H1 (cell line): ENCODE results near the gene CDK5RAP2. TPM values are rescaled to one million over a fixed set of nuclear protein-coding genes. Genes with fewer than 3 reads are reported as not detected.

ENCODE experiments used
- CTCF ChIA-PET: fragments of 300-600 bp; sonication (Branson Sonifier 250); formaldehyde crosslinking; loops from one replicate; lab custom pipeline; 2021; ENCODE audit not compliant: partially characterized antibody; lab: Charles Lee
- POLR2A ChIA-PET: fragments of 300-600 bp; sonication (Branson Sonifier 250); formaldehyde crosslinking; loops from one replicate; lab custom pipeline; 2021; ENCODE audit warnings: inconsistent platforms; ENCODE audit not compliant: partially characterized antibody; lab: Charles Lee
- DNase-seq, 2 experiments: peaks; one replicate each; pipeline versions ENCODE4 v3.0.0 to v3.0.0-alpha.2; 2010 to 2022; ENCODE audit warnings: low spot score in 2 of 2, low read depth in 1 of 2, mixed read lengths in 1 of 2
- FAIRE-seq: peaks from 2 replicates; lab custom pipeline; 2011; peaks lifted over from hg19 to GRCh38; lab: Jason Lieb, UNC
- H2AFZ ChIP-seq: 2 replicates; pipeline ENCODE4 v1.8.1; 2012; ENCODE audit warnings: low read length, inconsistent platforms
- H2AK5ac ChIP-seq: 2 replicates; pipeline ENCODE4 v1.6.1; 2013; ENCODE audit warnings: low read depth, low read length
- H2BK120ac ChIP-seq: replicated peaks from 2 replicates; pipeline ENCODE3; 2013; ENCODE audit warnings: low read depth, low read length, inconsistent platforms
- H2BK12ac ChIP-seq: 2 replicates; pipeline ENCODE4 v1.6.1; 2013; ENCODE audit warnings: low read depth, low read length
- H2BK15ac ChIP-seq: 2 replicates; pipeline ENCODE4 v1.6.1; 2013; ENCODE audit warnings: low read length
- H2BK20ac ChIP-seq: 2 replicates; pipeline ENCODE4 v1.6.1; 2013; ENCODE audit warnings: low read length
- H2BK5ac ChIP-seq: 2 replicates; pipeline ENCODE4 v1.6.1; 2013; ENCODE audit warnings: low read depth, low read length
- H3K14ac ChIP-seq: 2 replicates; pipeline ENCODE4 v1.6.1; 2013; ENCODE audit warnings: inconsistent platforms; ENCODE audit not compliant: insufficient read length
- H3K18ac ChIP-seq: 2 replicates; pipeline ENCODE4 v1.6.1; 2013; ENCODE audit warnings: low read length; ENCODE audit errors: extremely low read depth
- H3K23ac ChIP-seq: 2 replicates; pipeline ENCODE4 v1.6.1; 2013; ENCODE audit warnings: inconsistent platforms; ENCODE audit not compliant: insufficient read length
- H3K23me2 ChIP-seq: 2 replicates; pipeline ENCODE4 v1.6.1; 2013; ENCODE audit warnings: low read depth, low read length
- H3K27ac ChIP-seq: 2 replicates; pipeline ENCODE4 v1.6.1; 2011; ENCODE audit warnings: low read depth, low read length, inconsistent platforms
- H3K27me3 ChIP-seq, 4 experiments: replicated peaks in 1 of 4; 1 replicate in 1 of 4; 2 replicates in 3 of 4; pipeline versions ENCODE4 v1.6.1 to v1.8.1; 2011 to 2013; ENCODE audit warnings: low read length in 3 of 4, mild to moderate bottlenecking in 3 of 4, inconsistent platforms in 2 of 4, mixed read lengths in 2 of 4, moderate library complexity in 1 of 4; ENCODE audit not compliant: control insufficient read depth in 3 of 4, insufficient read depth in 3 of 4; ENCODE audit errors: extremely low read depth in 1 of 4
- H3K36me3 ChIP-seq, 4 experiments: 2 replicates each; pipeline versions ENCODE4 v1.6.1 to v1.8.1; 2011 to 2013; ENCODE audit warnings: mild to moderate bottlenecking in 4 of 4, low read length in 3 of 4, moderate library complexity in 2 of 4, control low read depth in 1 of 4, inconsistent platforms in 1 of 4; ENCODE audit not compliant: insufficient read depth in 4 of 4, control insufficient read depth in 2 of 4
- H3K4ac ChIP-seq: replicated peaks from 2 replicates; pipeline ENCODE3; 2013; ENCODE audit warnings: low read length, low read depth, mixed read lengths, inconsistent platforms; ENCODE audit not compliant: insufficient read length
- H3K4me1 ChIP-seq, 4 experiments: replicated peaks in 1 of 4; 1 replicate in 1 of 4; 2 replicates in 3 of 4; pipeline versions ENCODE4 v1.6.1 to v1.8.1; 2011 to 2013; ENCODE audit warnings: low read length in 3 of 4, inconsistent platforms in 2 of 4, mixed read lengths in 1 of 4; ENCODE audit not compliant: insufficient read depth in 4 of 4, control insufficient read depth in 3 of 4
- H3K4me2 ChIP-seq, 2 experiments: 2 replicates each; pipeline versions ENCODE4 v1.6.1 to v1.8.1; 2011 to 2013; ENCODE audit warnings: low read depth in 2 of 2, low read length in 2 of 2, control low read depth in 1 of 2, inconsistent platforms in 1 of 2, mild to moderate bottlenecking in 1 of 2; ENCODE audit not compliant: insufficient read depth in 1 of 2
- H3K4me3 ChIP-seq, 4 experiments: fragments of 200-600, 300-600 bp in 1 of 4; sonication (generic), shearing (Covaris generic), sonication (Bioruptor Twin) in 1 of 4; 2 replicates each; pipeline versions ENCODE4 v1.5.1 to v1.8.1; 2011 to 2016; ENCODE audit warnings: low read length in 4 of 4, low read depth in 3 of 4, control low read depth in 2 of 4, inconsistent platforms in 2 of 4, mild to moderate bottlenecking in 2 of 4, mixed read lengths in 1 of 4, moderate library complexity in 1 of 4; ENCODE audit not compliant: insufficient read depth in 2 of 4; ENCODE audit errors: extremely low read depth in 1 of 4
- H3K56ac ChIP-seq: replicated peaks from 2 replicates; pipeline ENCODE3; 2013; ENCODE audit warnings: low read depth, mild to moderate bottlenecking, mixed read lengths, low read length, inconsistent platforms; ENCODE audit not compliant: insufficient read length
- H3K79me1 ChIP-seq: 2 replicates; pipeline ENCODE4 v1.6.1; 2013; ENCODE audit warnings: low read depth, low read length, control low read depth
- H3K79me2 ChIP-seq, 2 experiments: 2 replicates each; pipeline versions ENCODE4 v1.6.1 to v1.8.1; 2012 to 2013; ENCODE audit warnings: low read length in 2 of 2, mild to moderate bottlenecking in 2 of 2, inconsistent platforms in 1 of 2; ENCODE audit not compliant: insufficient read depth in 2 of 2, control insufficient read depth in 1 of 2
- H3K9ac ChIP-seq, 4 experiments: replicated peaks in 1 of 4; 1 replicate in 1 of 4; 2 replicates in 3 of 4; pipeline versions ENCODE4 v1.6.1 to v1.8.1; 2011 to 2013; ENCODE audit warnings: low read depth in 3 of 4, low read length in 3 of 4, control low read depth in 2 of 4, mild to moderate bottlenecking in 2 of 4, moderate library complexity in 2 of 4, inconsistent platforms in 1 of 4; ENCODE audit errors: extremely low read depth in 1 of 4
- H3K9me3 ChIP-seq, 2 experiments: 2 replicates each; pipeline versions ENCODE4 v1.6.1 to v1.8.1; 2012 to 2013; ENCODE audit warnings: mild to moderate bottlenecking in 2 of 2, moderate library complexity in 2 of 2, control low read depth in 1 of 2, inconsistent platforms in 1 of 2, low read depth in 1 of 2, low read length in 1 of 2, mixed read lengths in 1 of 2; ENCODE audit not compliant: insufficient read depth in 2 of 2
- H4K20me1 ChIP-seq, 2 experiments: replicated peaks in 1 of 2; 2 replicates each; pipeline versions ENCODE3 to v1.8.1; 2011 to 2013; ENCODE audit warnings: inconsistent platforms in 2 of 2, low read length in 2 of 2, mild to moderate bottlenecking in 1 of 2; ENCODE audit not compliant: insufficient read depth in 2 of 2, control insufficient read depth in 1 of 2
- H4K5ac ChIP-seq: 2 replicates; pipeline ENCODE4 v1.6.1; 2013; ENCODE audit warnings: low read length, low read depth, mixed read lengths, inconsistent platforms; ENCODE audit not compliant: insufficient read length
- H4K8ac ChIP-seq: 2 replicates; pipeline ENCODE4 v1.8.0; 2013; ENCODE audit warnings: mild to moderate bottlenecking, moderate library complexity, low read length, inconsistent platforms; ENCODE audit not compliant: insufficient read depth; ENCODE audit errors: extremely low read depth
- H4K91ac ChIP-seq: replicated peaks from 2 replicates; pipeline ENCODE3; 2013; ENCODE audit warnings: low read length, mixed read lengths, inconsistent platforms; ENCODE audit not compliant: insufficient read length
- ASH2L ChIP-seq: fragments of 200-600, 300-600 bp; sonication (generic); IDR thresholded peaks from one replicate; pipeline ENCODE4 v1.7.1; 2017; ENCODE audit warnings: low read length
- CTBP2 ChIP-seq: IDR thresholded peaks from 2 replicates; pipeline ENCODE4 v1.7.0; 2011; ENCODE audit warnings: borderline replicate concordance, mild to moderate bottlenecking, moderate library complexity, mixed read lengths, low read length; ENCODE audit not compliant: insufficient read depth, insufficient read length
- HDAC6 ChIP-seq: IDR thresholded peaks from one replicate; pipeline ENCODE4 v1.7.1; 2012; ENCODE audit warnings: low read depth, mild to moderate bottlenecking, inconsistent platforms, low read length, moderate library complexity
- MAFK ChIP-seq: IDR thresholded peaks from 2 replicates; pipeline ENCODE4 v1.6.1; 2012; ENCODE audit warnings: low read depth, mild to moderate bottlenecking, improper control_type of control experiment, low read length
- PHF8 ChIP-seq: fragments of 200-600 bp; sonication (generic); conservative IDR thresholded peaks from 2 replicates; pipeline ENCODE4 v1.7.1; 2012; ENCODE audit warnings: low read depth, mild to moderate bottlenecking, inconsistent platforms, low read length, moderate library complexity
- RBBP5 ChIP-seq: IDR thresholded peaks from 2 replicates; pipeline ENCODE4 v1.7.1; 2012; ENCODE audit warnings: low read depth, mild to moderate bottlenecking, inconsistent platforms, low read length, moderate library complexity, borderline replicate concordance
- RNF2 ChIP-seq: fragments of 200-900, 300-1000 bp; sonication (generic); IDR thresholded peaks from 2 replicates; pipeline ENCODE4 v1.7.1; 2016; ENCODE audit warnings: borderline replicate concordance, low read depth, mild to moderate bottlenecking, antibody characterized with exemption, low read length; ENCODE audit not compliant: poor library complexity, severe bottlenecking; ENCODE audit errors: missing control alignments
- SAP30 ChIP-seq: fragments of 300-600 bp; sonication (generic); IDR thresholded peaks from 2 replicates; pipeline ENCODE4 v1.7.1; 2012; ENCODE audit warnings: low read length, moderate library complexity, mild to moderate bottlenecking, inconsistent platforms; ENCODE audit not compliant: insufficient read depth, insufficient replicate concordance
- SP1 ChIP-seq: IDR thresholded peaks from 2 replicates; pipeline ENCODE4 v1.6.1; 2011; ENCODE audit warnings: low read depth, low read length
- TAF7 ChIP-seq: optimal IDR thresholded peaks from 2 replicates; pipeline ENCODE3; 2011; ENCODE audit warnings: low read depth, mild to moderate bottlenecking, inconsistent platforms, low read length, moderate library complexity, borderline replicate concordance
- TEAD4 ChIP-seq: IDR thresholded peaks from 2 replicates; pipeline ENCODE4 v1.6.1; 2012; ENCODE audit warnings: low read depth, low read length, inconsistent platforms, mixed read lengths
- WGBS, 2 experiments: shearing (Covaris generic) in 1 of 2; methylation state at CpG; one replicate each; pipeline versions ENCODE4 v1.1.6 to v1.1.7; 2013 to 2015; ENCODE audit warnings: low lambda C conversion rate in 2 of 2, mixed read lengths in 2 of 2, inconsistent platforms in 1 of 2, low coverage in 1 of 2, missing lambda C conversion rate in 1 of 2; ENCODE audit not compliant: insufficient replicate concordance in 2 of 2, insufficient coverage in 1 of 2, insufficient read length in 1 of 2; ENCODE audit errors: extremely low coverage in 1 of 2, missing lambda C conversion rate in 1 of 2; 5-methylcytosine and 5-hydroxymethylcytosine counted together
- polyA plus RNA-seq, 7 experiments: library from polyadenylated mRNA; depleted of rRNA in 3 of 7; stranded (reverse) in 5 of 7; unstranded in 2 of 7; fragments of >200 nt in 5 of 7; fragments of 200-250 nt in 2 of 7; gene quantifications; 1 replicate in 5 of 7; 2 replicates in 1 of 7; 4 replicates in 1 of 7; pipeline versions ENCODE4 v1.2.1 to v1.2.3, GENCODE V29; 2011 to 2013; ENCODE audit warnings: missing spikeins in 2 of 7, mixed read lengths in 2 of 7
- total RNA-seq: library from RNA; stranded (reverse); fragmentation: NEBNext Ultra II Directional; extraction: Animal tissue kit (Norgen Biotek cat#: 25700); gene quantifications from 2 replicates; pipeline ENCODE4 v1.2.1, GENCODE V29; 2021

The CDK5RAP2 gene
- total and polyA plus RNA-seq, 2 of the 8 experiments (the other 6 are each of a cell fraction or from before 2014, with no cell fraction given) = 19.8 to 49.4 TPM

DNA sequence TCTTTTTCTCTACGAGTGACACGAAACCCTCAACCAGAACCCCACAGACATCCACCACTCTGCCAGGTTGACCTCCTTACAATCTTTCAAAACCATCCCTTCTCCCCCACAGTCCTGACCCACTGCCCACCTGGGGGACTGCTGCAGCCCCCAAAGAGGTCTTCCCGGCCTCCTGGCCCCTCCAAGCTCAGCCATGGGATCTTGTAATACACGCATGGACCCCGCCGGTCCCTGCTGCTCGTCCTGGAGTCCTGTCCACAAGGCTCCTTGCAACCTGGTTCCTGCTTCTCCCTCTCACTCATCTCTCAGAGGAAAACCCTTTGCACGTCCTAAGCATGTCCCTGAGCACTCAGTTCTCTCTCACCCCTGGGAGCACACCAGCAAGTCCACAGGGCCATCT, 187.3 kb downstream of the CDK5RAP2 start:
- Histone ChIP-seq H2AK5ac (no peak overlapping the region), H4K5ac (no peak overlapping the region), H3K79me1 (no peaks in the 10 kb centered on the region; the same call in 1 of the 2 replicates), H2BK20ac (no peak overlapping the region), H3K23me2 (no peaks in the 10 kb centered on the region), H2AFZ (no peak overlapping the region), H3K18ac (no peak overlapping the region), H3K79me2 (no peaks in the 10 kb centered on the region), H2BK15ac (no peak overlapping the region), H4K8ac (no peak overlapping the region), H2BK12ac (no peak overlapping the region), H3K23ac (no peak overlapping the region), H2BK120ac (no peak overlapping the region), H3K4me1 (no peaks in the 10 kb centered on the region), H3K56ac (no peak overlapping the region), H2BK5ac (no peak overlapping the region), H3K9ac (no peak overlapping the region), H4K91ac (no peak overlapping the region), H3K4ac (no peak overlapping the region), H3K4me2 (no peak overlapping the region), H3K14ac (no peak overlapping the region), H3K36me3 (peaks cover 15 to 65% (median 39%) of the 10 kb centered on the region in 4 experiments), H3K9me3 (no peaks in the 10 kb centered on the region), H4K20me1 (no peaks in the 10 kb centered on the region), H3K4me3 (no peak overlapping the region), H3K27ac (no peak overlapping the region), H3K27me3 (no peaks in the 10 kb centered on the region)
- CTCF ChIA-PET = interaction anchor here (2.1 kb wide), 1 partner anchor 46 kb away, joined by 4 read pairs; no protein-coding TSS in a partner anchor
- POLR2A ChIA-PET = no interaction called here
- 88% methylated on average over 8 of the region's 8 CpGs; no CpG with 5 or more reads in 1 of the 2 experiments for WGBS, 2 experiments
- FAIRE-seq (no peak), DNase-seq (no peak)
- TF ChIP-seq TAF7 (no peak), HDAC6 (no peak), SP1 (no peak), TEAD4 (no peak), MAFK (no peak), PHF8 (no peak), ASH2L (no peak), SAP30 (no peak), RBBP5 (no peak), RNF2 (no peak), CTBP2 (no peak)
